HG02973 (cell line): ENCODE data around the gene TTC23.

Experiments used
- ATAC-seq: cut with Tn5 transposase; IDR thresholded peaks from one replicate; pipeline ENCODE4 v1.9.1; 2021; ENCODE audit warnings: moderate library complexity; ENCODE audit not compliant: unreplicated experiment

TTC23 gene

GRCh38 chr15:99090011-99090699 lies 159.2 kb downstream of the TTC23 start:
- ATAC-seq, result peak; percentile 100

DNA sequence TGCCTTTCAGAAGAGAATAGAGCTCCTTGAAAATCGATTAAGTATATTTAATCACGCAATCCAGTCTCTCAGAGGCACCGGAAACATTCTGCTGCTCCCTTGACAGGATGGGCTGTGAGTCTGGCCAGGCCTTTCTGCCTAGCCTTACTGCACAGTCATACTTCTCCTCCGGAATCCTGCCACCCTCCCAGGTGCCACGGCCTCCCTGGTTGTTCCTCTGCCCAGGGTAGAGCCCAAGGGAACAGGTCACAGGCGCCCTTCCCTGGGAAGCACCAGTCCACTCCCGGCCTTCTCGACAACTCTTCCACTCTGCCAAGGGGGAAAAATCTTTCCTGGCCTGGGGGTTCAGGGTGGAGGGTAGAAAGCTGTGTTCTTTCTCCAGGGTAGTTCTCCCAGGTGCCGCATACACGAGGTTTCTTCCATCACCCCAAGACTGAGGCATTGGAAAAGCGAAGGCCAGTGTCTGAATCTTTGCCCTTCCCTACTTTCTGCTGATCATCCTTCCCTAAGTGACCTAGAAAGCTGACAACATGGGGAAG lies 161.9 kb downstream of the TTC23 start:
- ATAC-seq, result no peak

- no peak for ATAC-seq
Observed at GRCh38 chr15:99086327-99086667, 163.1 kb downstream of the TTC23 start.
